Measurements from ENCODE around the gene DYRK3.

The DYRK3 gene

GRCh38 chr1:206662396-206663092, 27.2 kb downstream of the DYRK3 start:
- no peak for DNase-seq

- DNase-seq: no peak
Observed at GRCh38 chr1:206663362-206663761, 28.0 kb downstream of the DYRK3 start.

- DNase-seq: peak; percentile 61
Observed at GRCh38 chr1:206663832-206664652, 28.7 kb downstream of the DYRK3 start.

- DNase-seq: no peak
Observed at GRCh38 chr1:206664740-206665139, 29.4 kb downstream of the DYRK3 start.

- no peak for DNase-seq
Observed at GRCh38 chr1:206666031-206666561, 30.8 kb downstream of the DYRK3 start.

GRCh38 chr1:206666954-206667665, 31.8 kb downstream of the DYRK3 start:
- DNase-seq: no peak

GRCh38 chr1:206668351-206668750, 33.0 kb downstream of the DYRK3 start:
- DNase-seq: no peak

- no peak for DNase-seq
Observed at GRCh38 chr1:206668874-206669410, 33.6 kb downstream of the DYRK3 start.

GRCh38 chr1:206672011-206672688, 36.8 kb downstream of the DYRK3 start:
- DNase-seq: no peak

GRCh38 chr1:206672844-206673758, 37.8 kb downstream of the DYRK3 start:
- no peak for DNase-seq

GRCh38 chr1:206674236-206674635, 38.9 kb downstream of the DYRK3 start:
- no peak for DNase-seq

- DNase-seq: no peak
Observed at GRCh38 chr1:206674745-206675175, 39.4 kb downstream of the DYRK3 start.

- DNase-seq: no peak
Observed at GRCh38 chr1:206676499-206676898, 41.2 kb downstream of the DYRK3 start.

- no peak for DNase-seq
Observed at GRCh38 chr1:206678490-206678889, 43.2 kb downstream of the DYRK3 start.

GRCh38 chr1:206679738-206680211, 44.4 kb downstream of the DYRK3 start:
- no peak for DNase-seq

- no peak for DNase-seq
Observed at GRCh38 chr1:206680279-206680678, 44.9 kb downstream of the DYRK3 start.

- DNase-seq: no peak
Observed at GRCh38 chr1:206681359-206681758, 46.0 kb downstream of the DYRK3 start.

- no peak for DNase-seq
Observed at GRCh38 chr1:206682111-206682510, 46.8 kb downstream of the DYRK3 start.

GRCh38 chr1:206683313-206683712, 48.0 kb downstream of the DYRK3 start:
- no peak for DNase-seq

GRCh38 chr1:206684003-206684402, 48.7 kb downstream of the DYRK3 start:
- DNase-seq: no peak

All from stimulated activated CD4-positive, alpha-beta T cell treated with anti-CD3 and anti-CD28 coated beads, Interleukin-12 subunit alpha, Interleukin-12 subunit beta, amount 100 ng/mL, for 4 hours (primary cell).